Keratinocyte (primary cell): ENCODE results near the gene TTPAL.

Experiments used
- CTCF ChIP-seq, 3 experiments: IDR thresholded peaks in 1 of 3; conservative IDR thresholded peaks in 1 of 3; optimal IDR thresholded peaks in 1 of 3; 2 replicates in 2 of 3; 3 replicates in 1 of 3; pipeline versions ENCODE3 to v1.5.1; 2011; ENCODE audit warnings: low read length in 3 of 3, mild to moderate bottlenecking in 3 of 3, moderate library complexity in 2 of 3, control low read depth in 1 of 3, inconsistent platforms in 1 of 3; ENCODE audit not compliant: insufficient read depth in 2 of 3; ENCODE audit errors: extremely low read depth in 1 of 3
- EZH2 ChIP-seq: IDR thresholded peaks from one replicate; pipeline ENCODE4 v1.6.1; 2012; ENCODE audit warnings: inconsistent platforms, mild to moderate bottlenecking, low read length, moderate library complexity

DNA sequence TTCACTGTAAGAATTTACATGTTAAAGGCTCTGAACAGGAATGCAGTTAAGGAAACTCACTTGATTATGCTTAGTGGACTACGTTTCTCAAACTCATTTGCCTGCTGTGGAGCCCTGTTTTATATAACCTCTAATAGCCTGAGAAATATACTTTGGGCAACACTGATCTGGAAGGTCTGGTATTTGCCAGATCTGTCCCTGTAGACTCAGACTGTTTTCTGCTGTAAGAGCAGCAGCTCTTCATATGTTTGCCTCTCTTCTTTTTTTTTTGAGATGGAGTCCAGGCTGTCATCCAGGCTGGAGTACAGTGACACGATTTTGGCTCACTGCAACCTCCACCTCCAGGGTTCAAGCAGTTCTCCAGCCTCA, 10.1 kb downstream of the TTPAL start:
- TF ChIP-seq CTCF (optimal IDR thresholded peaks at IDR 0.05 in 1 of 3, IDR thresholded peaks at IDR 0.05 in 1 of 3, conservative IDR thresholded peaks at IDR 0.05 in 1 of 3; ENCODE audit: extremely low read depth in 1 of 3, insufficient read depth in 2 of 3, low read length in 3 of 3) (no peak), EZH2 (no peak)
